HG02981 (cell line): ENCODE data around the gene TINCR.
"Not testable (repeated sequence)": the region's sequence is repeated elsewhere in the genome, so short reads cannot be mapped to it uniquely, and the experiment has no call there.

Experiments
- ATAC-seq: cut with Tn5 transposase; IDR thresholded peaks from one replicate; pipeline ENCODE4 v1.9.1; 2021; ENCODE audit warnings: mild to moderate bottlenecking, moderate library complexity; ENCODE audit not compliant: unreplicated experiment

TINCR gene

DNA sequence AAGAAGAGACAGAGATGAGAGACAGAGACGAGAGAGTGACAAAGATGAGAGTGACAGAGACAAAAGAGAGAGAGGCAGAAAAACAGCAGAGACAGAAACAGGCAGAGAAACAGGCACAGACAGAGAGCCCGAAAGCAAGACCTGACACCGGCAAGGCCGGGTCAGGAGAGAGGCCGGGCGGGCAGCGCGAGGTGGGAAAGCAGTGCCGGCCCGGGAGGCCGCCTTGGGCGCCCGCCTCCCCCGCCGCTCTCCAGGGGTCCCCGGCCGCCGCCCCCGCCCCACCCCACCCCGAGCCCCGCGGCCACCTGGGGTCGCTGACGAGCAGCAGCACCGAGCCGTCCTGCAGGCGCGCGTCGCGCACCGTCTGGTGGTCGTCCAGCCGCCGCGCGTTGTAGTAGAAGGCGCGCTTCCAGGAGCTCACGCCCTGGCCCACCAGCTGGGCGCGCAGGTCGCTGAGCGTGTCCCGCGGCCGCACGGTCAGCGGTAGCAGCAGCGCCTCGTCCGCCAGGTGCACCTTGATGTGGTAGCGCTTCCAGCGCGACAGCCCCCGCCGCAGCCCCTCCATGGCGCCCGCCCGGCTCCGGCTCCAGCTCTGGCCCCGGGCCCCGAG lies at the start of gene TINCR:
Gene TINCR, minus strand, starts transcription at position 594 of the 610 bp plus-strand sequence.
- no peak for ATAC-seq

DNA sequence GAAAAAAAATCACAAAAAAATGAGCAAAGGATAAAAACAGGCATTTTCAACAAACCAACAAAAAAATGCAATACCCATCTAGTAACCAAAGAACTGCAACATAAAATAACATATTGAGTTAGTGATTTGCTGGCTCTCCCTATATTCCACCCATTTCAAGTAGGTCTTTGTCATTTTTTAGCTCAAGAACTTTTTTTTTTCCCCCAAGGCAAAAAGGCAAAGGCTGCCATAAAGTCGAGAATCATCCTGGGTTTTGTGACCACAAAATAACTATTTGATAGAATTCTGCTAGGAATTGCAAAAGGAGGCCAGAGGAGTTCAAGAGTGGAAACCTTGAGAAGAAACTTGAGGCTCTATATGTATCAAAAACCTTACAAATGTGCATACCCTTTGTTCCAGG lies 49.3 kb upstream of the TINCR start:
- no peak for ATAC-seq

DNA sequence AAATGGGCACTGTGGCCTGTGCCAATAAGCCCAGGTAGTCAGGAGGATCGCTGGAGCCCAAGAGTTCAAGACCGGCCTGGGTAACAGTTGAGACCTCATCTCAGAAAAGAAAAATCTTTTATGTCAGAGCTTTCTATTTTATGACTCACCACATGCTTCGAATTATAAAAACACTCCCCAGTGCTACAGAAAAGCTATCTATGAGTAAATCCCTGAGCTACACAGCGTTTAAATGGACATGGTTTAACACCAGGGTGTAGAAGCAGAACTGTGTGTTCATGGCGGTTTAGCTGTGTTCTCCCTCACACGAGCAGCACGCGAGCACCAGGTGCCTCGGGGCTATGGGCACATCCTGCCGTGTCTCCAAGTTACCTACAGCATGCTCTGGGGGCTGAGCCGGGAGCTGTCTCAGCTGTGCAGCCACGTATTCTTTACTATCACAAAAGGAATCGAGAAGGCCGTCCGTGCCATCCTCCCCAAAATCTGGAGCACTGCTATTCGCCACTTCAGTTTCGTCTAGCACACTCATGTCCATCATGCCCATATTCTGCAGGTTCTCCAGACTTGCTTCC lies 48.1 kb upstream of the TINCR start:
- ATAC-seq, result no peak

DNA sequence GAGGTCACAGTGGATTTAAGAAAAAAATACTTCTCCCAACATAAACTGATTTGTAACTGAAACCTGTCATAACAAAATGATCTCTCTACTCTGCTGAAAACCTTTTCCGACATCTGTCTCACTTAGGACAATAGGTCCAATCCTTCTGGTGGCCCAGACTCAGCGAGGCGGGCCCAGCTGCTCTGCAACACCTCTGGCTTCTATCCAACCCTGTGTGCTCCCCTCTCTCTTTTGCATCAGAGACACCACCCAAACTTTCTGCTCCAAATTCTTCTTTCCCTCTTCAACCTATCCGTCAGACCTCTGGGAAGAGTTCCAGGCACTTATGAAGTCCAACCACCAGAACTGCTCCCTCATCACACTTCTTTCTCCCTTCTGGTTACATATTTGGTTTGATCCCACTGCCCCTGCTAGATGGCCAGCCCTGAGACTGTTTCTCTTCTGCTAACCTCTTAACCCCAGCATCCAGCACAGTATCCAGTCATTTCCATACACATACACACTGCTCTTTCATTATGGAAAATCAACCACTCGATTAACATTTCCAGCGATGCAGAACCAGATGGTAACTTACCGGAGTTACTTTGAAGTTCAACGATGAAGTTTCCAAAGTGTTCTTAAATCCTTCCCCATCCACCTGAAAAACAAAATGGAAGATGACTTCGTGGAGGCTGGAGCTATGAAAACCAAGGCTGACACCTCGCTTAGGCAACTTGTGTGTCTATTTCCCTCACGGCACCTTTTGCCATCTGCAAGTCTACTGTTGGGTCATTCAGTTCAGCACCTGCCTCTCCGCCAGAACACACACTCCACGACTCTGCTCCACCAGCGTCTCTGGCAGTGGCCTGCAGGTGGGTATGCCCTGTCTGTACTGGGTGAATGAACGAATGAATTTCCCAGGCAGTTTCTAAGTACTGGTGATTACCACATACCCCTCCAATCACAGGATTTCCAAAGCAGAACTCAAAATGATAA lies 45.4 kb upstream of the TINCR start:
- ATAC-seq, result no peak

DNA sequence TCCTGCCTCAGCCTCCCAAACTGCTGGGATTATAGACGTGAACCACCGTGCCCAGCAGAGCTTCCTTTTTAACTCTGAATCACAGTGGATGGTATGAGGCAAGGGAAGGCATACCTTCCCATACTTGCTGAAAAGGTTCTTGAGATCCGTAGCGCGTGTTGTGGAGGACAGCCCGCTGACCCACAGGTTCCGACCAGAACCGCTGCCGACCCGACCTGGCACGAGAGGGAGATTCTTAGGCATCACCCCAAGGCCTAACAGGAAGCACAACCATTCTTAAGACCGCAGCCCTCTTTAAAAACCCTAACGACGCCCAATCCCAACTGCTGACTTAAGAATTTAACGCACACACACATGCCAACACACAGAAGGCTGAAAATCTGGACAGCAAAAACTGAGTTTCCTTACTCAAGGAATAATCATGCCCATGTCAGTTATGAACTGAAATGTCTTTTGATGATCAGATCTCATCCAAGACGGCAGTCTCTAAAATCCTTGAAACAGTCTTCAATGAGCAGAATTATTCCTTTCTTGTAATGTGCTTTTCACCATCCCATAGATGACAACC lies 42.2 kb upstream of the TINCR start:
- no peak for ATAC-seq

DNA sequence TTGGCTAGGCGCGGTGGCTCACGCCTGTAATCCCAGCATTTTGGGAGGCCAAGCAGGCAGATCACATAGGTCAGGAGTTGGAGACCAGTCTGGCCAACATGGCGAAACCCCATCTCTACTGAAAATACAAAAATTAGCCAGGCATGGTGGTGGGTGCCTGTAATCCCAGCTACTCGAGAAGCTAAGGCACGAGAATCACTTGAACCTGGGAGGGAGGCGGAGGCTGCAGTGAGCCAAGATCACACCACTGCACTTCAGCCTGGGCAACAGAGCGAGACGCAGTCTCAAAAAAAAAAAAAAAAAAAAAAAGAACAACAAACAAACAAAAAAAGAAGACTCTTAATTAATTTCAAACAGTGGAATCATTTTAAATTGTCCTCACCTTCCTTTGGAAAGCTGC lies 41.0 kb upstream of the TINCR start:
- not testable (repeated sequence) for ATAC-seq

DNA sequence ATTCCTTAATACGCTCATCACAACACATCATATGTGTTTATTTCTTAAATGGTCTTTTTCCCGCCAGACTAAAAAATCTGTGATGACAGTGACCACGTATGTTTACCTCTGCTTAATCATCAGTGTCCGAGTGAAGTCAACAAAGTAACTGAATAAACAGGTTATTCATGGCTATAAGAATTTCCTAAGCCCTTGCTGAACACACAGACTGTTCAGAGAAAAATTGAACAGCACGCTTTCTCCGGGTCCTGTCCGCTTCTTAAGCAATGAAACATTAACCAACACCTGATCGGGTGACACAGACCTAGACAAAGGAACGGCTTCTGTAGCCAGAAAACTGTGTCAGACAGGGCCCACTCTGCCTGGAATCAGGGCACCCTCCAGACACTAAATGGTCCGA lies 40.5 kb upstream of the TINCR start:
- ATAC-seq, result no peak

DNA sequence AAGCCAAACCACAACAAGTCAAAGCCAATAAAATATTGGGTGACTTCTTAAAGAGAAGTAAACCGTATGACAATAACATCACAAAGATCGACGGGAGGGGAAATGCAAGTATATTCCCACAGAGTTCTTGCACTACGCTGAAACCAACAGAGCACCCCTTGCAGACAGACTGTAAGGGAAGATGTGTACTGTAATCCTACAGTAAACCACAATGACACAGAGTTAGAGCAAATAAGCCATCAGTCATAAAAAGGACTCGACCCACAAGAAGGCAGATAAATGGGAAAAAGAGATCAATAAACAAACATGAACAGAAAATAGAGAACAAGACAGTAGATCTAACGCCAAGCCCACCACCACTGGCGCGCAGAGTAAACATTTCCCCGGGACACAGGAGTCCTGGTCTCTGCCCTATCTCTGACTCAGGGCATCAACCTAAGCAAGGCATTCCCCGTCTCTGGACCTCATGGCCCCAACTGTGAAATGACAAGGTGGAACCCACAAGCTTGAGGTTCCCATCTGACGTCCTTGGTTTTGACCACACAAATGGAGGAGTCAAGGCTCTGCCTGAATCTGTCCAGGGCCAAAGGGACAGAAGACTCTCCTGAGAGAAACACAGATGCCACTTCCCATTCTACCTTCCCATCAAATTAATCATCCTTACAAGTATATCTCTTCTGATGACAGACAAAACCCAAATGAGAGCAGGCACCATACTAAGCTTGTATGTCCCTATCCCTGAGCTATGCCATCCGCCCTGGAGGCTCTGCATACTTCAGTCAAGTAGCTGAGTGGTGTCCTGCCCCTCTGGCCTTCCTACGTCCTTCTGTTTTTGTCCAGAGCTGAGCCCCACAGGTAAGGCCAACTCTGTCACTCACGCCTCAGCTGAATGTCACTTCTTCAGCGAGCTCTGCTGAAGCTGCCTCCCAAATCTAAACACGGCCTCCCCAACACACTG lies 39.8 kb upstream of the TINCR start:
- ATAC-seq, result no peak

DNA sequence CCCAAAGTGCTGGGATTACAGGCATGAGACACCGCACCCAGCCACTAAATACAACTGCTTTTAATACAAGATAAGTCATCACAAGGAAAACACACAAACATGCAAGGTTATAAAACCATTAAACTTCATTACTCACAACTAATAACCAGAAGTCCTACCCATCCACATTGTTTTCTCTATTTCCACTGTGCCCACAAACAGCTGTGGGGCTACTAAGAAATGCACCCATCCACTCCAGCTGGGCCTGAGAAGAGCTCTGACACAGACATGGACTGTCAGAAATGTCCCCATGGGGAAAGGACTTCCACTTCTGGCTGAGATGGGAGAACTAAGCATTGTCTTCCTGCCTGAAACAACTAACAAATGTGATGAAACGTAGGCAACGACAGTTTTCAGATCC lies 37.6 kb upstream of the TINCR start:
- no peak for ATAC-seq

DNA sequence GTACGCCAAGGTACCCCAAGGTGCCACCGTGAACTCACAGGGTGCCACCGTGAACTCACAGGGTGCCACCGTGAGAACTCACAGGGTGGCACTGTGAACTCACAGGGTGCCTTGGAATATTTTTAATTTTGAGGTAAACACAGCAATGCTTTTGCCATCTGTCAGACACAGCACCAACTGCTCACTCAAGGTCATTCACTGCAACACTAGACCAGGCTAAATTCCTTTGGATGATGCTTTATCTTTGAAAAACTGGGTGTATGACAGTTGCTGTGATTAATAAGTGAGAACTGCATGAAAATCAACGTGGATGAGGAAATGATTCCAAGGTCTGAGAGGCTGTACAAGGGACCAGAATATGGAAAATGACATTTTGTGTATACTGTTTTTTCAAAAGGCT lies 35.9 kb upstream of the TINCR start:
- no peak for ATAC-seq

DNA sequence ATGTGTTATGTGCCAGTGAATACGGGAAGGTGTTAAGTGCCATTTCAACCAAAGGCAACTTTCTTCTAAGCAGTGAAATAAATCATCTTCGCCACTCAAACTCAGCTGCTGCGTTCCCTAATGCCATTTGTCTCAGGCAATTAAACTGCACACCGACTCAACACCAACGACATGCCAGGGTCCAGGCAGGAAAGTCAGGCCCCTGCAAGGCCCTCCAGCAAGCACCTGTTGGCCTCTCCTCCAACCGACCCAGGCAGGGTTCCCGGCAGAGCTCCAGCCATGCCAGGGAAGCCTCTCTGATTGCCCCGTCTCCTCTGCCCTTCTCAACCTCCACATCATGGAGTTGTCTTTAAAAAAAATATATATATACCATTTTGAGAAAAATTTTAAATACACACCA lies 33.0 kb upstream of the TINCR start:
- ATAC-seq, result no peak

DNA sequence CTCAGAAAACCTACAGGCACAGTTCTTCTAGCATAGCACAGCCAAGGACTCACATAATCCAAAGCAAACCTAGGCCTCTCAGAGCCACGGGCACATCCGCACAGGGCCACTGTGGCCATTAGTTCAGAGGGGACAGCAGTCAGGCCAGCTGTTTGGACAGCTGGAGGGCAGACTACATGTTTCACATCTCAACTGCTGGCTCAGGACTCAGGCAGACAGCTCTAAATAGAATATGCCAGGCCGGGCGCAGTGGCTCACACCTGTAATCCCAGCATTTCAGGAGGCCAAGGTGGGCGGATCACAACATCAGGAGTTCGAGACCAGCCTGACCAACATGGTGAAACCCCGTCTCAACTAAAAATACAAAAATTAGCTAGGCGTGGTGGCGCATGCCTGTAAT lies 28.0 kb upstream of the TINCR start:
- no peak for ATAC-seq

DNA sequence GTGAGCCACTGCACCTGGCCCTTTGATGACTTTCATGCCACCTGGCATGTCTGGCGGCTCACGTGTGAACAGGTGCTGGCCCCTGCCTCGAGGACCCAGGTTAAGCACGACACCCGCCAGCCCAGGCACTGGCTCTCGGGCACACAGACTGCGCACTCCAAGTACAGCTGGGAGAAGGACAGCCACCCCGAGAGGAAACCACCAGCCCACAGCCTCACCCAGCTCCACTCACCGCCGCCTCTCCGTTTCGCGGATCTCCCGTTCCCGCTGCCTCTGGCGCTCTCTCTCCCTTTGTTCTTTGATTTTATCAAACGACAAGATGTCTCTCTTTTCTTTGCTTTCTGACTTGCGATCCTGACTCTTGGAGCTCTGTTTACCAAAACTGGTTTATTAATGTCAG lies 27.4 kb upstream of the TINCR start:
- no peak for ATAC-seq

DNA sequence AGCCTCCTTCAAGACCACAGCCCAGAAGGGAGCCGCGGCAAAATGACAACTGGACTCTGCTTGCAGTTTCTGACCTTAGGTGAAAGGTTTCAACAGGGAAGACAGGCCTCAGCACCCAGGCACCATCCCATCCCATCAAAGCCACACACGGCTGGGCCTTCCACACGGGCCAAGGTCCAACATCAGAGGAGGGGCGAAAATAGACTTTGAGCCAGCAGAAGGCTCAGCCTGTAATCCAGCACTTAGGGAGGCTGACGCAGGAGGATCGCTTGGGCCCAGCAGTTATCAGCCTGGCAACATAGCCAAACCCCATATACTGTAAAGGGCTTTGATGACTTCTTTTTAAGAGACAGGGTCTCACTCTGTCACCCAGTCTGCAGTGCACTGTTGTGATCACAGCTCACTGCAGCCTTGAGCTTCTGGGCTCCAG lies 26.8 kb upstream of the TINCR start:
- ATAC-seq, result no peak

DNA sequence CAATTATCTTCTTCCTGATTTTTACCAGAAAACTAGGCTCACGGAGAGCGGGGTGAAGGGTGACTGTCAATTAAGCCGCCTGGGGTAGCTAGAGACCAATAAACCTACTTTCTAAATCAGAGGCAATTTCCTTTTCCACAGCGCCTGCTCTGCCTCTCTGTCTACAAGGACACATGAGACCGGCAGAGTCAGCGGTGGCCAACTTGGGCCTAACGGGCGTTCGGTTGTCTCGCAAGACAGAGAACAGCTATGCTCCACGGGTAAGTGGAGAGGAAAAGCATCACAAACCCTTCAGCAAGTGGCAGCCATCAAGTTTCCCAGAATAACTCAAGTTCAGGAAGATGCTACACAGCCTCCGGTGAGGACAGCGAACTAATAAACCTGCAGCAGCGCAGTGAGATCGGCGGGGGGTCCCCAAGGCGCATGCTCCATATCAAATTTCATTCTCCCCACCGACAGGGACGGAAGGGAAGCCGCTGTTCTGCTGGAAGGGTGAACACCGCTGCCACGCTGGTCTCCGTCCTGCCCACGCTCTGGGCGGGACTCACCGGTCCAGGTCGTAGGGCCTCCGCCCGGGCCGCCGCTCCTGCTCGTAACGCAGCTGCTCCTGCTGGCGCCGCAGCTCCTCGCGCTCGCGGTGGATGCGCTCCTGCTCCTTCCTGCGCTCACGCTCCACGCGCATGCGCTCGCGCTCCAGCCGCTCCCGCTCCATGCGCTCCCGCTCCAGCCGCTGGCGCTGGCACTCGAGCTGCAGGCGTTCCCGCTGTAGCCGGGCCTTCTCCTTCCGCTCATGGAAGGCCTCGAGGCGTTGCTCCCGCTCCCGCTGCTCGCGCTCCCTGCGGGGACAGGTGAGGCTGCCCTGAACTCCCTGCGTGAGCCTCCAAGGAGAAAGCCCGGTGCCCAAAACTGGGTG lies 25.8 kb upstream of the TINCR start:
- no peak for ATAC-seq

DNA sequence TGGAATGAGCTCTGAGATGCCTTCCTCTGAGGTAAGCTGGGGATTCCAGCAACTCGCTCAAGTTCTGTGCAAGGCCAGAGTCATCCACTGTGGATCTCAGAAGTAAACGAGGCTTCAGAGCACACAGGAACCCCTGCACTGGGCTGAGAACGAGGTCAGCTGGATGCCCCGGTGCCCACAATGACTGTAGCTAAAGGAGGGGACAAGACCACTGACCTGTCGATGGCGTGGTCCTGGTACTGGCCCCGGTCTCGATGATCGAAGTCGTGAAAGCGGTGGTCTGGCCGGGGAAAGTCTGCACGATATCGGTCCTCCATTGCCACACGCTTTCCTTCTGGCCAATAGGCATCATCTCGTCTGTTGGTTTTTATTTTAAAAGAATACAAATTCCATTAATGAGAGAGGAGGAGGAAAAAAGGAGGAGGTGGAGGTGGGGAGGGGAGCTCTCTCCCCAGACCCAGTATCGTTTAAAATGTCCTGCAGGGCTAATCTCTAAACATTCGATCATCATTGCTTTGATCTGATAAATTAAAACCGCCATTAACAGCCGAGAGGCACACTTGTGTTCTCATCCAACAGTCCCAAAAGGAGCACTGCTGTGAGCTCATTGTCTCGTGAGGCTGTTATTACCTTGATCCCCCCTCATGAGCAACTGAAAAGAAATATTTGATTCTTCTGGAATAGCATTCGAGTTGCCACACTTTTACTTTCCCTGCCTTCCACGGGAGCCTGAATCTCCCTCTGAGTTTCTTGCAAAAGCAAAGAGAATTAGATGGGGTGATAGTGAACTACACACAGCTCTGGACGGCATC lies 25.0 kb upstream of the TINCR start:
- ATAC-seq, result no peak

DNA sequence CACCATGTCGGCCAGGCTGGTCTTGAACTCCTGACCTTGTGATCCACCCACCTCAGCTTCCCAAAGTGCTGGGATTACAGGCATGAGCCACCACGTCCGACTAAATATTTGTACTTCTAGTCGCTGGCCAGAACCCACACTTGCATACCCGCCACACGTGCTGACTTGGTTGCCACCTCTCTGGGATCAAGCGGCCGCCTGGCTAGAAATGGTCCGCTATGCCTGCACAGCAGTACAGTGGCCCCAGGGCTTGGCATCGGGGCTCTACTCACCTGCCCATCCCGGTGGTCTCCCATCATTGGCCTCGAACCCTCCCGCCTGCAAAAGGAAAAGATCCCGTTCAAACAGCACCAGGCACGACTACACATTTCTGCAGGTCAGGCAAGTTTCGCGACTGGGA lies 23.7 kb upstream of the TINCR start:
- ATAC-seq, result no peak

DNA sequence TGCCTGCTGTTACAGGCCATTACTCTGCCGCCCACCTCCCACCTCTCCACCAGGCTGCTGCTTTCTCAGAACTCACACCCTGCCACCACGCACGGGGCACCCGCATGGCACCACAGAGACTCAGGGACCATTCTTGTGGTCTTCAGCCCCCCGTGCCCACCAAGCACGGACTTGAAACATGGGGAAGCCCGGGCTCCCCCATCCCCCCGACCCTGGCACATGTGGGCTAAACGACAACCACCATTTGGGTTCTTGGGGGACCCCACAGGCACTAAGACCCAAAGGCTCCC lies 23.1 kb upstream of the TINCR start:
- no peak for ATAC-seq
